ENCODE data around the gene GSS.
"Not testable (repeated sequence)": the region's sequence is repeated elsewhere in the genome, so short reads cannot be mapped to it uniquely, and the experiment has no call there.

GSS gene

DNA sequence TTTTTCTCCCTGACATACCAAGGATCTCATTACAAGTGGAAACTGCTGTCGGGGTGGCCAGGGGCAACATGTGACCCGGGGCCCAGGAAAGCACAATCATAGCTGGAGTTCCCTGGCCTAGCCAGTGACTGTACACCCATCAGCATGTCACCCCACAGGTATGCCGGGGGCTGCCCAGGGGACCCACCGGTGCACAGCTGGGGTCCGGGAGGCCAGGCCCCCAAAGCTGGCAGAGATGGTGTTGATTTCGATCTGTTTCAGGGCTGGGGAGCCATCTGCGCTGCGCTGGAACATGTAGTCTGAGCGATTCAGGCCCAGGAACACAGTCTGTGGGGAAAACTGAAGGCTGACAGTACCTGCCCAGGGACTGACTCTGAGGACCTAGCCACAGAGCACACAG lies 13.3 kb downstream of the GSS start:
- no peak for DNase-seq

DNA sequence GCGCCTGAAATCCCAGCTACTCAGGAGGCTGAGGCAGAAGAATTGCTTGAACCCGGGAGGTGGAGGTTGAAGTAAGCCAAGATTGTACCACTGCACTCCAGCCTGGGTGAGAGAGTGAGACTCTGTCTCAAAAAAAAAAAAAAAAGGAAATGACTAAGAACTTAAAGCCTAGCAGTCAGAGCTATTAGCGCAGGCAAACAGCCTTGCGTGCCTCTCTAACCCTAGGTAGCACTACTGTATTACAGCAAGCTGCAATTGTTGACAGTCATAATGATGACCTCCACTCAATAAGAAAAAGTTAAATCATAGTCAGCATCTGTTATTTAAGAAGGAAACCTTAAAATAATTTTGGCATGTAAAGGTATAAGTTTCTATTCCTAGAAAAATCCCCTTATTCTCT lies 14.4 kb downstream of the GSS start:
- DNase-seq, result no peak

DNA sequence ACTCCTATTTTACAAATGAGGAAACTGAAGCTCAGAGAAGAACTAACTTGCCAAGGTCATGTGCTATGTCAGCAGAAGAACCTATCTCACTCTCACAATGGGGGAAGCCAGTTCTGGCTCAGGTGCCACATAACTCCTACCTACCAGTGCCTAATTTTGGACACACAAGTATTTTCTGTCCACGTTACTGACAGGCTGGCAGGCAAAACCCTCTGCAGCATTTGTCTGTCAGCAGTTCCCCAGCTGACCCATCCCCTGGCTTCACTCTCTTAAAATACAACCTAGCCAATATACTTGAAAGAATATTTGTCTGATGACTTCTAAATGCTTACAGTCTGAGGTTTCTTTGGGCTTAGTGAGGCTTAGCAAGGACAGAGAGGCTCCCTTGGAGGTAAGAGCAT lies 15.5 kb downstream of the GSS start:
- no peak for DNase-seq

DNA sequence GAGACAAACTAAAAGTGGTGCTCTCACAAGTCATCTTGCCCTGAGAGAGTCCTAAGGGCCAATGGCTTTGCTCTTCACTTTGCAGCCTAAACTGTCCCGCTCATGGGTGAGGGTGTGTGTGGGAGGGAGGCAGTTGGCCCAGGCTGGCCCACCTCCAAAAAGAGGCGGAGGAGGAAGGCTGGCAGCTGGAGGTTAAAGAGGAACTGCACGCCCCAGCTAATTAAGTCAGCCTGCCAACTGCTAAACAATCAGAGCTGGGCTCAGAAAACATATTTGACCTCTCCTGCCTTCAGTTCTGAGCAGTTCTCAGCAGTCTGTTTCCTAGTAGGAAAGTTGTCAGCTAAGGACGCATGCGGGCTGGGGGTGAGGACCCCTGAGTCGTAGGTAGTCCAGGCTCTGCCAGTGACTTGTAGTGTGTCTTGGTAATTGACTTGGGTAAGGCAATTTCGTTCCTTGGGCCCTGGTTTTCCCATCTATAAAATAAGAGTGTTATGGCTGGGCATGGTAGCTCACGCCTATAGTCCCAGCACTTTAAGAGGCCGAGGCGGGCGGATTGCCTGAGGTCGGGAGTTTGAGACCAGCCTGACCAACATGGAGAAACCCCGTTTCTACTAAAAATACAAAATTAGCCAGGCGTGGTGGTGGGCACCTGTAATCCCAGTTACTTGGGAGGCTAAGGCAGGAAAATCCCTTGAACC lies 17.0 kb downstream of the GSS start:
- DNase-seq, result peak; percentile 86

DNA sequence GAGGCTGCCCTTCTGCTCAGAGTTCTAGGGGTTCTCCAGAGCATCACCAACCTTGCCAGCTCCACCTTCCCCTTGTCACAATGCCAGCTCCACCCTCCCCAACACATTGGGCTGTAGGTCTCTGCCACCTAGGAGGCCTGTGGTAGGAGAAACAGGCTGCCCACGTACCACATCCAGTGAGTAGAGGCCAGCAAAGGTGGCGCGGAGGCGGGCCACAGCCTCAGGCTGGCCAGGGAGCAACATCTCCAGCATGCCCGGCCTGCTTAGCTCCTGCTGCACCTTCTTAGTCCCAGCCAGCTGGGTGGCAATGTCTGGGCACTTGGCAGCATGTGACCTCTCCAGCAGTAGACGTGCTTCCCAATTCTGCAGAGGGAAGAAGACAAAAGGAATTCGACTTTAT lies 23.8 kb downstream of the GSS start:
- no peak for DNase-seq

- DNase-seq, result no peak
Measured at GRCh38 chr20:34928411-34928810, 27.2 kb downstream of the GSS start.

DNA sequence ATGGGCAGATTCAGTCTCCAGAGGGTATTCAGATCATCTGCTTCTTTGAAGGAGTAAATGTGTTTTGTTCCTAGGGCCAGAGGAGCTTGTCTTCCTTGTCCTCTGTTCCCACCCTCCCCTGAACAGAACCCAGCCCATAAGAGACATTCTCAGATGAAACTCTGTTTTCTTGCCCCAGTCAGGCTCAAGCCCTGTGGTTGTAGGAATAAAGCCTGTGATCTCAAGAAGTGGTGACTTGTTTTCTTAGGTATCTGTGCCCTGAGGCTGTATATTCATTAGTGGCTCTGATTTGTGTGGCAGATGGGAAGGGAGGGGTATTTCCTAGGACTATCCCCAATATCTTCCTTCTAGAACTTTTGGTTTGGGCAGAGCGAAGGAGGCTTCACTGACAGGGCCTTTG lies 27.9 kb downstream of the GSS start:
- DNase-seq, result no peak

DNA sequence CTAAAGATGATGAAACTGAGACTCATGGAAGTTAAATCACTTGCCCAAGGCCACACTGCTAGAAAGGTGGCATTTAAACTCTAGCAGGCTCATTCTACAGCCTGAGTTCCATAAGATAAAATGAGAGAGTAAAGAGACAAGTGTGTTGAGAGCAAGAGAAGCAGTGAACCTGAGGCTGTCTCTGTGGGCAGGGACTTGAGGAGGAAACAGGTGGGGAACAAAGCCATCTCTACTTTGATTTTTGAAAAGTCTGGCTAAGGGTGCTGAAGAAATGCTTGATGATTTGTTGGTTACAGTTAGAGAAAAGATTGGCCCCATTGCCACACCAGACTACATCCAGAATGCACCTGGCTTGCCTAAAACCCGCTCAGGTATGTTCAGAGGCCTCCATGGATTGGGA lies 29.0 kb downstream of the GSS start:
- no peak for DNase-seq

- DNase-seq, result no peak
Measured at GRCh38 chr20:34925981-34926380, 29.6 kb downstream of the GSS start.

- no peak for DNase-seq
Measured at GRCh38 chr20:34925341-34925740, 30.3 kb downstream of the GSS start.

- no peak for DNase-seq
Measured at GRCh38 chr20:34923414-34923813, 32.2 kb downstream of the GSS start.

DNA sequence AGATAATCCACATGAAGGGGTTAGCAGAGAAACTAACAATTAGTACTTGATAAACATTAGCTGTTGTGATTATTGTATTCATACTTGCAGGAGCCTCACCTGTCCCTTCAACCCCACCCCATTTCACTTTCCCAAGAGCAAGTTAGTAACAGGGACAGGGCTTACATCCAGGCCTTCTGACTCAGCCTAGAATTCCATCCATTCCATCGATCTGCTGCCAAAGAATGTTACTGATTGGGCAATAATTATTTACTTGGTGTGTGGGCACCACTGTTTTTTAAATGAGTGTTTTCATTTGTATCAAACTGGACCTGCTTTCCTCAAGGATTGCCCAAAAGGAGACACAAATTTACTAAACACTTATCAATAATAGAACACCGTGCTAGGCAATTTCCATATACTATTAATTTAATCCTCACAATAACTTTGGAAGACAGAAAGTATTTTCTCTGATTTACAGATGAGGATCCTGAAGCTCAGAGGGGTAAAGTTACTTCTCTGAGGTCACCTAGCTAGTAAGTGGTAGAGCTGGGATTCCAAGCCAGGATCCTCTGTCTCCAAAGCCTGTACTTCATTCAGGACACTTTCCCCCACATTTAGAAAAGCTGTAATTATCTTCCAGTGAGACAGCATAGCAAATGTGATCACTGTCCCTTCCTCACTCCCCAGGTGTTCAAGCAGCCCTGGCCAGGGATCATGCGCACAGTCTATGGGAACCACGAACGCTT lies 32.8 kb downstream of the GSS start:
- no peak for DNase-seq

- DNase-seq, result no peak
Measured at GRCh38 chr20:34921436-34921835, 34.2 kb downstream of the GSS start.

- no peak for DNase-seq
Measured at GRCh38 chr20:34920055-34920454, 35.6 kb downstream of the GSS start.

- no peak for DNase-seq
Measured at GRCh38 chr20:34916774-34917354, 38.7 kb downstream of the GSS start.

GRCh38 chr20:34915749-34916455 lies 39.7 kb downstream of the GSS start:
- DNase-seq, result no peak

DNA sequence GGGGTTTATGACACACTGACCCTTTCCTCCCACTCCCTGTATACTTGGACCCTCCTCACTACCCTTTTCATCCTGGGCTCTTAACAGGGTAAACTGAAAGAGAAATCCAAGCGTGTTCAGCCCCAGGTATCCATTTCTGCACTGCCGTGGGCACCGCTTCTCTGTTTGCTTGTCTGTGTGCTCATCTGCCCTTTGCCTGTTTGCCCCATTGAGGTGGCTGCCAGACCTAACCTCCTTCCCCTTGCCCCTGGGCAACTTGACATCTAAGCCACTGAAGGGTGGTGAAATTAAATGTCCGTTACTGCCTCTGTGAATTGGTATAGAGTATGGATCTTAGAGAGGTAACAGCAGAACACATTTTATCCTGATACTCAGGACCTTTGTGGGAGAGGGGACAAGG lies 40.5 kb downstream of the GSS start:
- DNase-seq, result no peak

DNA sequence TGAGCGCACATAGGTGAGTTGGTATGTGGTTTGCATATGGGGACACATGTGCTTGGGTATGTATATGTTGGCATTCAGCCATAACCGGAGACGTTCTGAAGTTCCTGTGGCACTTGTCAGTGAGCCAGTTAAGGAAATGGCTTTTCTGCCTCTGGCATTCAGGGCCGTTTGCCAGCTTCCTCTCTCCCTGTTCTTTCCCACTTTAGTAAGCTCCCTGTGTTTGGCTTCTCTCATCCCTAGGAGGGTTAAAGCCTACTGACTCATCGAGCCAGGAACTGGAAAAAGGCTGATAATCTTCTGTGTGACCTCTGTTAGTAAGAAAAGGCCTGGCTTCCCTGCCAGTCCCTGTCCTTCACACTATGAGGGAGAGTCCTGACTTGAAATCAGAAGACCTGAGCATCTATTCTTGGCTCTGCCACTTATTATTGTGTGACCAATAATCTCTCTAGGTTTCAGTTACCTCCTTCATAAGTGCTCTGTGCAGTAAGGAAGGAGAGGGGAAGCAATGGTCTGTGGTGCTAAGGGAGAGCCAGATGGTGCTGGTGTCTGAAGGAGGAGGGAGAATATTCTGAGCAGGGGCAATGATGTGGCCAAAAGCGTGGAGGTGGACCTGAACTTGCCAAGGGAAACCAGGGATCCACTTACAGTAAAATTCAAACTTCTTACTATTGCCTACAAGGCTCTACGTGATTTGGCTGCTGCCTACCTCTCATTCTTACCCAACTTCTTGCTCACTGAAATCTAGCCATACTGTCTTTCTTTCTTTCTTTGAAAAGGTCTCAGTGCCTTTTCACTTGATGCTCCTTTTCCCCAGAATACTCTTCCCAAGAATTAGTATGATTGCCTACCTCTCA lies 47.8 kb downstream of the GSS start:
- DNase-seq, result peak; percentile 13

DNA sequence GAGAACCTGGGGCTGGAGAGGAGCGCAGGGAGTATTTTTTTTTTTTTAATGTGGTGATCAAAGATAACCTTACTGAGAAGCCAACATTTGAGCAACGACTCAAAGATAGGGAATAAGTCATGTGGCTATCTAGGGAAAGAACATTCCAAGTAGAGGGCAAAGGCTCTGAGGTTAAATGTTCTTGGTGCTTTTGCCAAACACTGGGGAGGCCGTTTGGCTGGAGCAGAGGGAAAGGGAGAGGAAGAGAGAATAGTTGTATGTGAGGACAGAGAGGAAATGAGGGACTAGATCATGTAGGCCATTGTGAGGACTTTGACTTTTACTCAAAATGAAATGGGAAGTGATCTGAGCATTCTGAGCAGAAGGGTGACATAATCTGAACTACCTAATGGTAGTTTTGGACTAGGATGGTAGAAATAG lies 51.4 kb downstream of the GSS start:
- DNase-seq, result no peak

- not testable (repeated sequence) for DNase-seq
Measured at GRCh38 chr20:34898731-34899130, 56.9 kb downstream of the GSS start.

DNA sequence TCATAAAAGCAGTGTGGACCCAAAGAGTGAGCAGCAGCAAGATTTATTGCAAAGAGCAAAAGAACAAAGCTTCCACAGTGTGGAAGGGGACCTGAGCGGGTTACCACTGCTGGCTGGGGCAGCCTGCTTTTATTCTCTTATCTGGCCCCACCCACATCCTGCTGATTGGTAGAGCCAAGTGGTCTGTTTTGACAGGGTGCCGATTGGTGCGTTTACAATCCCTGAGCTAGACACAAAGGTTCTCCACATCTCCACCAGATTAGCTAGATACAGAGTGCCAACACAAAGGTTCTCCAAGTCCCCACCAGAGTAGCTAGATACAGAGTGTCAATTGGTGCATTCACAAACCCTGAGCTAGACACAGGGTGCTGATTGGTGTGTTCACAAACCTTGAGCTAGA lies 57.5 kb downstream of the GSS start:
- not testable (repeated sequence) for DNase-seq

GRCh38 chr20:34896086-34896621 lies 59.5 kb downstream of the GSS start:
- no peak for DNase-seq

Measured in NCI-H1694 treated with DMSO at 0.1 percent for 48 hours (cell line).